ENCODE measurements around the gene SPART. TPM values are rescaled to one million over a fixed set of nuclear protein-coding genes. Genes with fewer than 3 reads are reported as not detected.

SPART gene
- total and polyA plus RNA-seq, 9 of the 15 experiments (the other 6 are each of a cell fraction or from before 2014, with no cell fraction given), result 18.7 to 79.0 (median 41.0) TPM

DNA sequence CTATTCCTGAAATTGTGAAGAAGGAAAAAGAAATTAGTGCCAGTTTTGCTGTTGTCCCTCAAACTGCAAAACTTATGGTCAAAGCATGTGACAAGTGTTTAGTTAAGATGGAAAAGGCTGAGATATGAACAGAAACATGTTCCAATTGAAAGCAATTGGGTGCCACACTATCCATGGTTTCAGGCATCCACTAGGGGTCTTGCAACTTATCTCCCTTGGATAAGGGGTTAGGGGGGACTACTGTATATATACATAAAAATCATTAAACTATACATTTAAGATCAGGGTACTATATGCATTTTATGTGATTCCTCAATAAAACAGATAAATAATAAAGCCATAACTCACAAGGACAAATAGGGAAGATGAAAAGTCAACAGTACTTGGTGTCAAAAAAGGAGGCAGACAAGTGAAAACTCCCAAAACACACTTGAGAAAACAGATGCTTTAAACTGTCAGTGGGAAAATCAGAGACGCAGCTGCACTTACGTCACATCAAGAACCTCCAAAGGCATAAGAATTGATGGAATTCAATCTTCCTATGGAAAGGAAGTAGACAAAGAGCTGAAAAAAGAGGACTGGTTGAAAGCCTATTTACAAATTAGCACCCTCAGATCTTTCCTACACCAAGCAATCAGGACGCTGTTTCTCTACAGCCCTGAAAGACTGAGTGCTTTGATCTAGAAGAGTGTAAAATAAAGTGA, 8.1 kb downstream of the SPART start:
- no peaks in the 10 kb centered on the region for H3K9me1 ChIP-seq (ENCODE audit: control insufficient read depth, insufficient read depth, low read length)
- H3K9me3 ChIP-seq (replicated peaks; ENCODE audit: control insufficient read depth, insufficient read depth, low read depth, low read length), result no peaks in the 10 kb centered on the region
- H3K36me3 ChIP-seq (ENCODE audit: control insufficient read depth, insufficient read depth, low read length), result peaks cover 13% of the 10 kb centered on the region; the same call in 2 of the 3 replicates
- H3K27ac ChIP-seq (ENCODE audit: extremely low read depth, low read depth, low read length), result no peak overlapping the region
- H3K9ac ChIP-seq (ENCODE audit: insufficient read depth in 1 of 2, low read depth in 2 of 2, low read length in 2 of 2), result no peak overlapping the region
- DNase-seq (ENCODE audit: extremely low read depth in 1 of 4, low spot score in 3 of 4), result no peak
- CTCF ChIA-PET (ENCODE audit: low intra/inter-chr PET ratio), result no interaction called here
- H3K27me3 ChIP-seq (ENCODE audit: control insufficient read depth in 2 of 2, insufficient read depth in 2 of 2, low read length in 2 of 2), result no peaks in the 10 kb centered on the region
- POLR2A ChIA-PET, result no interaction called here
- peaks cover 98% of the 10 kb centered on the region for H3K79me2 ChIP-seq (ENCODE audit: control insufficient read depth, insufficient read depth, low read length)
- 98% methylated on average over 3 of the region's 3 CpGs for WGBS (ENCODE audit: insufficient coverage, low coverage, missing lambda C conversion rate)
- no peak overlapping the region for H3K4me3 ChIP-seq
- no peaks in the 10 kb centered on the region for H4K20me1 ChIP-seq (replicated peaks; ENCODE audit: control insufficient read depth, insufficient read depth, low read length)
- in situ Hi-C loops (cut with MboI) (no loop called here), intact Hi-C loops (cut with micrococcal nuclease) (no loop called here)
- no TSS peak for BruUV-seq (replicated peaks)
- H3K4me1 ChIP-seq (replicated peaks in 1 of 2; ENCODE audit: control insufficient read depth in 2 of 2, insufficient read depth in 2 of 2, low read length in 2 of 2), result no peaks in the 10 kb centered on the region; a peak in 1 of 5 replicates
- H2AFZ ChIP-seq (ENCODE audit: low read depth, low read length), result no peak overlapping the region
- ATAC-seq, result no peak
- no peak overlapping the region for H3K4me2 ChIP-seq (ENCODE audit: insufficient read depth, low read length)
- no peak for FAIRE-seq
- TF ChIP-seq, protein P1, sequence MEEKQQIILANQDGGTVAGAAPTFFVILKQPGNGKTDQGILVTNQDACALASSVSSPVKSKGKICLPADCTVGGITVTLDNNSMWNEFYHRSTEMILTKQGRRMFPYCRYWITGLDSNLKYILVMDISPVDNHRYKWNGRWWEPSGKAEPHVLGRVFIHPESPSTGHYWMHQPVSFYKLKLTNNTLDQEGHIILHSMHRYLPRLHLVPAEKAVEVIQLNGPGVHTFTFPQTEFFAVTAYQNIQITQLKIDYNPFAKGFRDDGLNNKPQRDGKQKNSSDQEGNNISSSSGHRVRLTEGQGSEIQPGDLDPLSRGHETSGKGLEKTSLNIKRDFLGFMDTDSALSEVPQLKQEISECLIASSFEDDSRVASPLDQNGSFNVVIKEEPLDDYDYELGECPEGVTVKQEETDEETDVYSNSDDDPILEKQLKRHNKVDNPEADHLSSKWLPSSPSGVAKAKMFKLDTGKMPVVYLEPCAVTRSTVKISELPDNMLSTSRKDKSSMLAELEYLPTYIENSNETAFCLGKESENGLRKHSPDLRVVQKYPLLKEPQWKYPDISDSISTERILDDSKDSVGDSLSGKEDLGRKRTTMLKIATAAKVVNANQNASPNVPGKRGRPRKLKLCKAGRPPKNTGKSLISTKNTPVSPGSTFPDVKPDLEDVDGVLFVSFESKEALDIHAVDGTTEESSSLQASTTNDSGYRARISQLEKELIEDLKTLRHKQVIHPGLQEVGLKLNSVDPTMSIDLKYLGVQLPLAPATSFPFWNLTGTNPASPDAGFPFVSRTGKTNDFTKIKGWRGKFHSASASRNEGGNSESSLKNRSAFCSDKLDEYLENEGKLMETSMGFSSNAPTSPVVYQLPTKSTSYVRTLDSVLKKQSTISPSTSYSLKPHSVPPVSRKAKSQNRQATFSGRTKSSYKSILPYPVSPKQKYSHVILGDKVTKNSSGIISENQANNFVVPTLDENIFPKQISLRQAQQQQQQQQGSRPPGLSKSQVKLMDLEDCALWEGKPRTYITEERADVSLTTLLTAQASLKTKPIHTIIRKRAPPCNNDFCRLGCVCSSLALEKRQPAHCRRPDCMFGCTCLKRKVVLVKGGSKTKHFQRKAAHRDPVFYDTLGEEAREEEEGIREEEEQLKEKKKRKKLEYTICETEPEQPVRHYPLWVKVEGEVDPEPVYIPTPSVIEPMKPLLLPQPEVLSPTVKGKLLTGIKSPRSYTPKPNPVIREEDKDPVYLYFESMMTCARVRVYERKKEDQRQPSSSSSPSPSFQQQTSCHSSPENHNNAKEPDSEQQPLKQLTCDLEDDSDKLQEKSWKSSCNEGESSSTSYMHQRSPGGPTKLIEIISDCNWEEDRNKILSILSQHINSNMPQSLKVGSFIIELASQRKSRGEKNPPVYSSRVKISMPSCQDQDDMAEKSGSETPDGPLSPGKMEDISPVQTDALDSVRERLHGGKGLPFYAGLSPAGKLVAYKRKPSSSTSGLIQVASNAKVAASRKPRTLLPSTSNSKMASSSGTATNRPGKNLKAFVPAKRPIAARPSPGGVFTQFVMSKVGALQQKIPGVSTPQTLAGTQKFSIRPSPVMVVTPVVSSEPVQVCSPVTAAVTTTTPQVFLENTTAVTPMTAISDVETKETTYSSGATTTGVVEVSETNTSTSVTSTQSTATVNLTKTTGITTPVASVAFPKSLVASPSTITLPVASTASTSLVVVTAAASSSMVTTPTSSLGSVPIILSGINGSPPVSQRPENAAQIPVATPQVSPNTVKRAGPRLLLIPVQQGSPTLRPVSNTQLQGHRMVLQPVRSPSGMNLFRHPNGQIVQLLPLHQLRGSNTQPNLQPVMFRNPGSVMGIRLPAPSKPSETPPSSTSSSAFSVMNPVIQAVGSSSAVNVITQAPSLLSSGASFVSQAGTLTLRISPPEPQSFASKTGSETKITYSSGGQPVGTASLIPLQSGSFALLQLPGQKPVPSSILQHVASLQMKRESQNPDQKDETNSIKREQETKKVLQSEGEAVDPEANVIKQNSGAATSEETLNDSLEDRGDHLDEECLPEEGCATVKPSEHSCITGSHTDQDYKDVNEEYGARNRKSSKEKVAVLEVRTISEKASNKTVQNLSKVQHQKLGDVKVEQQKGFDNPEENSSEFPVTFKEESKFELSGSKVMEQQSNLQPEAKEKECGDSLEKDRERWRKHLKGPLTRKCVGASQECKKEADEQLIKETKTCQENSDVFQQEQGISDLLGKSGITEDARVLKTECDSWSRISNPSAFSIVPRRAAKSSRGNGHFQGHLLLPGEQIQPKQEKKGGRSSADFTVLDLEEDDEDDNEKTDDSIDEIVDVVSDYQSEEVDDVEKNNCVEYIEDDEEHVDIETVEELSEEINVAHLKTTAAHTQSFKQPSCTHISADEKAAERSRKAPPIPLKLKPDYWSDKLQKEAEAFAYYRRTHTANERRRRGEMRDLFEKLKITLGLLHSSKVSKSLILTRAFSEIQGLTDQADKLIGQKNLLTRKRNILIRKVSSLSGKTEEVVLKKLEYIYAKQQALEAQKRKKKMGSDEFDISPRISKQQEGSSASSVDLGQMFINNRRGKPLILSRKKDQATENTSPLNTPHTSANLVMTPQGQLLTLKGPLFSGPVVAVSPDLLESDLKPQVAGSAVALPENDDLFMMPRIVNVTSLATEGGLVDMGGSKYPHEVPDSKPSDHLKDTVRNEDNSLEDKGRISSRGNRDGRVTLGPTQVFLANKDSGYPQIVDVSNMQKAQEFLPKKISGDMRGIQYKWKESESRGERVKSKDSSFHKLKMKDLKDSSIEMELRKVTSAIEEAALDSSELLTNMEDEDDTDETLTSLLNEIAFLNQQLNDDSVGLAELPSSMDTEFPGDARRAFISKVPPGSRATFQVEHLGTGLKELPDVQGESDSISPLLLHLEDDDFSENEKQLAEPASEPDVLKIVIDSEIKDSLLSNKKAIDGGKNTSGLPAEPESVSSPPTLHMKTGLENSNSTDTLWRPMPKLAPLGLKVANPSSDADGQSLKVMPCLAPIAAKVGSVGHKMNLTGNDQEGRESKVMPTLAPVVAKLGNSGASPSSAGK (IDR thresholded peaks at IDR 0.05), result no peak
- TF ChIP-seq, protein P2, sequence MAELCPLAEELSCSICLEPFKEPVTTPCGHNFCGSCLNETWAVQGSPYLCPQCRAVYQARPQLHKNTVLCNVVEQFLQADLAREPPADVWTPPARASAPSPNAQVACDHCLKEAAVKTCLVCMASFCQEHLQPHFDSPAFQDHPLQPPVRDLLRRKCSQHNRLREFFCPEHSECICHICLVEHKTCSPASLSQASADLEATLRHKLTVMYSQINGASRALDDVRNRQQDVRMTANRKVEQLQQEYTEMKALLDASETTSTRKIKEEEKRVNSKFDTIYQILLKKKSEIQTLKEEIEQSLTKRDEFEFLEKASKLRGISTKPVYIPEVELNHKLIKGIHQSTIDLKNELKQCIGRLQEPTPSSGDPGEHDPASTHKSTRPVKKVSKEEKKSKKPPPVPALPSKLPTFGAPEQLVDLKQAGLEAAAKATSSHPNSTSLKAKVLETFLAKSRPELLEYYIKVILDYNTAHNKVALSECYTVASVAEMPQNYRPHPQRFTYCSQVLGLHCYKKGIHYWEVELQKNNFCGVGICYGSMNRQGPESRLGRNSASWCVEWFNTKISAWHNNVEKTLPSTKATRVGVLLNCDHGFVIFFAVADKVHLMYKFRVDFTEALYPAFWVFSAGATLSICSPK (IDR thresholded peaks at IDR 0.05; ENCODE audit: borderline replicate concordance), result no peak
- TF ChIP-seq, protein P3, sequence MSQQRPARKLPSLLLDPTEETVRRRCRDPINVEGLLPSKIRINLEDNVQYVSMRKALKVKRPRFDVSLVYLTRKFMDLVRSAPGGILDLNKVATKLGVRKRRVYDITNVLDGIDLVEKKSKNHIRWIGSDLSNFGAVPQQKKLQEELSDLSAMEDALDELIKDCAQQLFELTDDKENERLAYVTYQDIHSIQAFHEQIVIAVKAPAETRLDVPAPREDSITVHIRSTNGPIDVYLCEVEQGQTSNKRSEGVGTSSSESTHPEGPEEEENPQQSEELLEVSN (IDR thresholded peaks at IDR 0.05; ENCODE audit: borderline replicate concordance in 1 of 2, extremely low read depth in 1 of 2, insufficient read depth in 1 of 2, insufficient read length in 1 of 2, low read depth in 1 of 2, low read length in 1 of 2, poor library complexity in 1 of 2, severe bottlenecking in 1 of 2), result no peak
- TF ChIP-seq ZNF224 (CRISPR knock-in tag; IDR thresholded peaks at IDR 0.05), result no peak
- TF ChIP-seq, protein P4, sequence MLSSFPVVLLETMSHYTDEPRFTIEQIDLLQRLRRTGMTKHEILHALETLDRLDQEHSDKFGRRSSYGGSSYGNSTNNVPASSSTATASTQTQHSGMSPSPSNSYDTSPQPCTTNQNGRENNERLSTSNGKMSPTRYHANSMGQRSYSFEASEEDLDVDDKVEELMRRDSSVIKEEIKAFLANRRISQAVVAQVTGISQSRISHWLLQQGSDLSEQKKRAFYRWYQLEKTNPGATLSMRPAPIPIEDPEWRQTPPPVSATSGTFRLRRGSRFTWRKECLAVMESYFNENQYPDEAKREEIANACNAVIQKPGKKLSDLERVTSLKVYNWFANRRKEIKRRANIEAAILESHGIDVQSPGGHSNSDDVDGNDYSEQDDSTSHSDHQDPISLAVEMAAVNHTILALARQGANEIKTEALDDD (IDR thresholded peaks at IDR 0.05), result no peak

All from K562 (cell line).